A673 (cell line): ENCODE measurements around the gene SCTR. TPM values are rescaled to one million over a fixed set of nuclear protein-coding genes. Genes with fewer than 3 reads are reported as not detected.

Source experiments
- BruUV-seq: library from RNA; stranded (reverse); fragments of 400-500 nt; replicated peaks from 2 replicates; lab custom pipeline; 2021; lab: Mats Ljungman, UMichigan
- CTCF ChIA-PET: fragments of 300-600 bp; sonication (Branson Sonifier 250); formaldehyde crosslinking; loops from one replicate; lab custom pipeline; 2022; ENCODE audit warnings: antibody characterized with exemption; lab: Charles Lee
- POLR2A ChIA-PET: fragments of 300-600 bp; sonication (Branson Sonifier 250); formaldehyde crosslinking; loops from one replicate; lab custom pipeline; 2022; ENCODE audit warnings: antibody characterized with exemption; ENCODE audit not compliant: low non-redundant PET; lab: Charles Lee
- DNase-seq: peaks from one replicate; pipeline ENCODE4 v3.0.0-alpha.2; 2015; ENCODE audit warnings: low spot score
- H3K27ac ChIP-seq: fragments of 200-600 bp; sonication (generic); 2 replicates; pipeline ENCODE4 v1.5.1; 2016; ENCODE audit warnings: mixed run types, low read depth, mild to moderate bottlenecking, mixed read lengths, antibody characterized with exemption, low read length; ENCODE audit not compliant: poor library complexity, severe bottlenecking
- H3K27me3 ChIP-seq: fragments of 200-600 bp; sonication (generic); replicated peaks from 2 replicates; pipeline ENCODE4 v1.6.1; 2017; ENCODE audit warnings: mixed run types, low read depth, mild to moderate bottlenecking, mixed read lengths, antibody characterized with exemption, low read length; ENCODE audit not compliant: insufficient read depth, poor library complexity
- H3K36me3 ChIP-seq: fragments of 200-600 bp; sonication (generic); 2 replicates; pipeline ENCODE4 v1.6.1; 2016; ENCODE audit warnings: mixed run types, mild to moderate bottlenecking, mixed read lengths, antibody characterized with exemption, low read length; ENCODE audit not compliant: insufficient read depth, poor library complexity, severe bottlenecking
- H3K4me1 ChIP-seq: fragments of 200-600 bp; sonication (generic); 2 replicates; pipeline ENCODE4 v1.6.1; 2017; ENCODE audit warnings: mixed run types, mild to moderate bottlenecking, mixed read lengths, antibody characterized with exemption, low read length; ENCODE audit not compliant: insufficient read depth, poor library complexity, severe bottlenecking
- H3K4me3 ChIP-seq: fragments of 200-600 bp; sonication (generic); 2 replicates; pipeline ENCODE4 v1.5.1; 2016; ENCODE audit warnings: low read depth, mixed run types, mild to moderate bottlenecking, mixed read lengths, low read length; ENCODE audit not compliant: poor library complexity, severe bottlenecking
- H3K9me3 ChIP-seq: fragments of 200-600 bp; sonication (generic); 2 replicates; pipeline ENCODE4 v1.6.1; 2016; ENCODE audit warnings: mixed run types, low read depth, mild to moderate bottlenecking, mixed read lengths, antibody characterized with exemption, low read length; ENCODE audit not compliant: poor library complexity, severe bottlenecking
- EZH2 ChIP-seq: fragments of 200-600 bp; sonication (generic); IDR thresholded peaks from 2 replicates; pipeline ENCODE4 v1.6.1; 2017; ENCODE audit warnings: borderline replicate concordance, low read depth, mild to moderate bottlenecking, mixed read lengths, antibody characterized with exemption, low read length; ENCODE audit not compliant: poor library complexity, severe bottlenecking
- intact Hi-C: fragments of 100-400 bp; cut with micrococcal nuclease; formaldehyde crosslinking; loops from one replicate; pipeline ENCODE4 v1.10.0; 2022; ENCODE audit not compliant: unreplicated experiment
- total RNA-seq: library from RNA; stranded (reverse); gene quantifications from 2 replicates; pipeline ENCODE4 v1.2.3, GENCODE V29; 2021
- TF ChIP-seq, protein P1 (sequence below): fragments of 300-800, 200-600 bp; sonication (generic); conservative IDR thresholded peaks from 2 replicates; pipeline ENCODE4 v1.5.1; 2017; ENCODE audit warnings: low read depth, mild to moderate bottlenecking, antibody characterized with exemption, low read length, moderate library complexity, mixed read lengths

Gene SCTR
- total RNA-seq, 1 experiment from 2014 or later, result not detected

DNA sequence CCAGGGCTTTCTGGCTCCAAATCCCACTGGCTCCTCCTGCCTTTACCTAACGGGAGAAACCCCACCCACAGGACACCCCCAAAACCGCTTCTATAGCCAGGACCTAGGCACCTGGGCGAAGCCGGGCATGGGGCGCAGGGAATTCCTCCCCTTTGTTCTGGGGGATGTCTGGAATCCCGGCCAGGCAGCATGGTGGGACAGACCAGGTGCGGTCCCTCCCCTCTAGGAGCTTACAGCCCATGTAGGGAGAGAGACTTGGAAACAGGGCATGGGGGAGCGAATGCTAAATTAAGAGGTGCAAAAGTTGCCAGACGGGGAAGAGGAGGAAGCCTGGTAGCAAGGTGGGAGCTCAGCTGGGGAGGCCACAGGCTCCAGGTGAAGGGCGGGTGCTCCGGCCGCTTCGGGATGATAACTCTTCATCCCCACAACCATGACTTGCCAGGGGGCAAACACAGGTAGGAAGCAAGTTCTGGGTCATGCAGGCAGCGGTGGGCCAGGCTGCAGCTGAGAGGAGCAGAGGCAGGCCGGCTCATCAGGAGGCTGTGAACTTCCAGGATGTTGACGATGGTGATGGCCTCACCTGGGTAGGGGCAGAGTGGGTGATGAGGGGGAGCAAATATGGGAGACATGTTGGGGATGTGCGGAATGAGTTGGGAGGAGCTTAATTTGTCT is 91.3 kb downstream of the SCTR start:
- no peaks in the 10 kb centered on the region for H3K27me3 ChIP-seq
- H3K4me3 ChIP-seq, result peak overlapping the region; percentile 66
- peaks cover 49% of the 10 kb centered on the region for H3K4me1 ChIP-seq
- H3K36me3 ChIP-seq, result peaks cover 2% of the 10 kb centered on the region
- no peaks in the 10 kb centered on the region for H3K9me3 ChIP-seq
- peak overlapping the region; percentile 89 for H3K27ac ChIP-seq
- no TSS peak for BruUV-seq
- CTCF ChIA-PET, result no interaction called here
- intact Hi-C loops, result no loop called here
- POLR2A ChIA-PET, result no interaction called here
- DNase-seq, result no peak
- TF ChIP-seq, protein P1, sequence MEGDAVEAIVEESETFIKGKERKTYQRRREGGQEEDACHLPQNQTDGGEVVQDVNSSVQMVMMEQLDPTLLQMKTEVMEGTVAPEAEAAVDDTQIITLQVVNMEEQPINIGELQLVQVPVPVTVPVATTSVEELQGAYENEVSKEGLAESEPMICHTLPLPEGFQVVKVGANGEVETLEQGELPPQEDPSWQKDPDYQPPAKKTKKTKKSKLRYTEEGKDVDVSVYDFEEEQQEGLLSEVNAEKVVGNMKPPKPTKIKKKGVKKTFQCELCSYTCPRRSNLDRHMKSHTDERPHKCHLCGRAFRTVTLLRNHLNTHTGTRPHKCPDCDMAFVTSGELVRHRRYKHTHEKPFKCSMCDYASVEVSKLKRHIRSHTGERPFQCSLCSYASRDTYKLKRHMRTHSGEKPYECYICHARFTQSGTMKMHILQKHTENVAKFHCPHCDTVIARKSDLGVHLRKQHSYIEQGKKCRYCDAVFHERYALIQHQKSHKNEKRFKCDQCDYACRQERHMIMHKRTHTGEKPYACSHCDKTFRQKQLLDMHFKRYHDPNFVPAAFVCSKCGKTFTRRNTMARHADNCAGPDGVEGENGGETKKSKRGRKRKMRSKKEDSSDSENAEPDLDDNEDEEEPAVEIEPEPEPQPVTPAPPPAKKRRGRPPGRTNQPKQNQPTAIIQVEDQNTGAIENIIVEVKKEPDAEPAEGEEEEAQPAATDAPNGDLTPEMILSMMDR, result no peak
- no peak for TF ChIP-seq EZH2

DNA sequence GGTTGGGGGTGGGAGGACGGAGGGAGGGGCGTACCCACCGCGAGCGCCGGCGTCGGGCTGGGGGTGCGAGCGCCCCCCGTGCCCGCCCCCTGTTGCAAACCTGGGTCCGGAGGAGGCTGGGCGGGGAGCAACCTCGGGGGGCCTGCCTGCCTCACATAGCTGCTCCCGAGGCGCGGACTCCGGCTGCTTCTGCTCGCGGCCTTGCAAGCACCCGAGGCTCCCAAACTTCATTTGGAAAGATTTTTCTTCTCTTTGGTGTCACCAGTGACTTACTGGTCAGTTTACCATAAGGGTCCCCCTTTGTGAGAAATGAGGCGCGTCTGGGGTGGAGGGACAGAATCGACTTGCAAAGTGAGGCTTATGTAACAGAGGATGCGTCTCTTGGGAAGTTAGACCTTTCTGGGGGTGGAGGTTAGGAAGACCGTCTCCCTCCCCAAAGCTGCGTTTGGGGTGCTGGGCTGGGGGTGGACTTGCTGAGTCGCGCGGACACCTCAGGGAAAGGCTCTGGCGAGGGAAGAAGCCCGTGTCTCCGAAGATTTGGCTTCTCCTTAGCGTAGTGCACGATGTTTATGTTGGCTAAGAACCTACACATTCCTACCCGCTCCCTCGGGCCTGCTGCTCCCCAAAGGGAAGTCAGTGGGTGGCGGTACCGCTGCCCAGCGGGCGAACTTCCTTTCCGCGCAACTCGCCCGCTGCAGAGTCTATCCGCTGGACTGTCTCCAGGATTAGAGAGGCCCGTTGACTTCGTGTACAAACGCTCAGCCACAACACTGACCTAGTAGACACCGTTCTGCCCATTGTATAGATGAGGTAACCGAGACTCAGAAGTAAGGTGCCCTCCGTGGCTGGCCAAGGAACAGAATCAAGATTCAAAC is 92.1 kb downstream of the SCTR start:
- no peaks in the 10 kb centered on the region for H3K9me3 ChIP-seq
- TSS peak; percentile 42 for BruUV-seq
- peak overlapping the region; percentile 89 for H3K27ac ChIP-seq
- TF ChIP-seq, protein P1, result no peak
- no peak for TF ChIP-seq EZH2
- peak overlapping the region; percentile 66 for H3K4me3 ChIP-seq
- POLR2A ChIA-PET, result no interaction called here
- H3K4me1 ChIP-seq, result peaks cover 49% of the 10 kb centered on the region
- peak; percentile 92 for DNase-seq
- H3K27me3 ChIP-seq, result no peaks in the 10 kb centered on the region
- intact Hi-C loops, result no loop called here
- no peaks in the 10 kb centered on the region for H3K36me3 ChIP-seq
- CTCF ChIA-PET, result no interaction called here

GRCh38 chr2:119431155-119431975 is 92.9 kb downstream of the SCTR start, which contains the start of gene TMEM37:
Gene TMEM37 (plus strand): TSS chr2:119431854. CDS start chr2:119431904, 50 bp downstream.
- Histone ChIP-seq H3K27me3 (no peaks in the 10 kb centered on the region), H3K4me3 (peak within 1 kb of the TSS; percentile 66), H3K9me3 (no peaks in the 10 kb centered on the region), H3K36me3 (no peaks in the 10 kb centered on the region), H3K27ac (peak within 1 kb of the TSS; percentile 89), H3K4me1 (peaks cover 49% of the 10 kb centered on the region)
- POLR2A ChIA-PET, result no interaction called here
- intact Hi-C loops, result no loop called here
- peak; percentile 95 for DNase-seq
- CTCF ChIA-PET, result interaction anchor here (0.8 kb wide), 1 partner anchor 44 kb away, joined by 4 read pairs; no protein-coding TSS in a partner anchor
- TSS peak; percentile 82 for BruUV-seq
- TF ChIP-seq, protein P1, result no peak
- TF ChIP-seq EZH2, result no peak
